HG03060 (cell line): ENCODE measurements around the gene EYS.

ENCODE experiments used
- ATAC-seq: cut with Tn5 transposase; IDR thresholded peaks from one replicate; pipeline ENCODE4 v1.9.1; 2021; ENCODE audit warnings: low read depth, moderate number of reproducible peaks; ENCODE audit not compliant: unreplicated experiment

EYS gene

GRCh38 chr6:64411226-64411625 lies 1295.8 kb downstream of the EYS start:
- ATAC-seq: no peak

GRCh38 chr6:64409948-64410347 lies 1297.1 kb downstream of the EYS start:
- ATAC-seq: no peak

GRCh38 chr6:64404396-64404795 lies 1302.6 kb downstream of the EYS start:
- ATAC-seq: no peak

- no peak for ATAC-seq
Observed at GRCh38 chr6:64383277-64383676, 1323.7 kb downstream of the EYS start.

- ATAC-seq: no peak
Observed at GRCh38 chr6:64376394-64376793, 1330.6 kb downstream of the EYS start.

- ATAC-seq: no peak
Observed at GRCh38 chr6:64357430-64357829, 1349.6 kb downstream of the EYS start.

GRCh38 chr6:64347411-64347810 lies 1359.6 kb downstream of the EYS start:
- ATAC-seq: no peak

GRCh38 chr6:64335195-64335594 lies 1371.8 kb downstream of the EYS start:
- ATAC-seq: no peak

GRCh38 chr6:64334636-64335035 lies 1372.4 kb downstream of the EYS start:
- no peak for ATAC-seq

GRCh38 chr6:64330694-64331307 lies 1376.2 kb downstream of the EYS start:
- ATAC-seq: no peak

- no peak for ATAC-seq
Observed at GRCh38 chr6:64326939-64327338, 1380.1 kb downstream of the EYS start.

- no peak for ATAC-seq
Observed at GRCh38 chr6:64325093-64325492, 1381.9 kb downstream of the EYS start.

- no peak for ATAC-seq
Observed at GRCh38 chr6:64310214-64310613, 1396.8 kb downstream of the EYS start.

- no peak for ATAC-seq
Observed at GRCh38 chr6:64301307-64302236, 1405.5 kb downstream of the EYS start.

GRCh38 chr6:64299176-64299575 lies 1407.8 kb downstream of the EYS start:
- no peak for ATAC-seq

GRCh38 chr6:64294034-64294433 lies 1413.0 kb downstream of the EYS start:
- no peak for ATAC-seq

- no peak for ATAC-seq
Observed at GRCh38 chr6:64293298-64293697, 1413.7 kb downstream of the EYS start.

GRCh38 chr6:64290867-64291266 lies 1416.2 kb downstream of the EYS start:
- ATAC-seq: no peak

- ATAC-seq: no peak
Observed at GRCh38 chr6:64289931-64290330, 1417.1 kb downstream of the EYS start.

- no peak for ATAC-seq
Observed at GRCh38 chr6:64288351-64288750, 1418.7 kb downstream of the EYS start.

GRCh38 chr6:64281167-64281566 lies 1425.9 kb downstream of the EYS start:
- no peak for ATAC-seq

- ATAC-seq: no peak
Observed at GRCh38 chr6:64280569-64280968, 1426.5 kb downstream of the EYS start.
